GM12872 (cell line): ENCODE results near the gene CPVL.

Experiments
- CTCF ChIP-seq: IDR thresholded peaks from 3 replicates; pipeline ENCODE4 v1.5.1; 2011; ENCODE audit warnings: low read depth, mild to moderate bottlenecking, low read length, moderate library complexity; ENCODE audit not compliant: insufficient read depth

The CPVL gene

GRCh38 chr7:29102558-29103151 is 43.7 kb downstream of the CPVL start:
- TF ChIP-seq CTCF: peak; percentile 69

- TF ChIP-seq CTCF: no peak
Observed at GRCh38 chr7:29100924-29101323, 45.4 kb downstream of the CPVL start.

GRCh38 chr7:29099896-29100847 is 46.2 kb downstream of the CPVL start:
- TF ChIP-seq CTCF: no peak

GRCh38 chr7:29096446-29096730 is 49.9 kb downstream of the CPVL start:
- no peak for TF ChIP-seq CTCF

GRCh38 chr7:29095631-29096445 is 50.5 kb downstream of the CPVL start:
- no peak for TF ChIP-seq CTCF

- TF ChIP-seq CTCF: peak; percentile 30; the same call in 1 of the 3 replicates
Observed at GRCh38 chr7:29091715-29092114, 54.6 kb downstream of the CPVL start.
